ENCODE measurements around the gene CACNA2D1. TPM values are rescaled to one million over a fixed set of nuclear protein-coding genes. Genes with fewer than 3 reads are reported as not detected.

The CACNA2D1 gene
- total RNA-seq, 1 experiment from 2014 or later: 36.2 TPM

- Histone ChIP-seq H3K23ac (ENCODE audit: insufficient read length, low read depth, low read length) (no peak overlapping the region), H3K9me3 (ENCODE audit: control insufficient read depth, low read depth, low read length) (no peaks in the 10 kb centered on the region), H2BK5ac (ENCODE audit: insufficient read length, low read length) (no peak overlapping the region), H2BK12ac (ENCODE audit: insufficient read length, low read depth, low read length) (no peak overlapping the region), H2AK5ac (ENCODE audit: insufficient read length, low read length) (no peak overlapping the region), H2BK120ac (ENCODE audit: low read depth, low read length, poor library complexity, severe bottlenecking) (no peak overlapping the region), H4K8ac (replicated peaks; ENCODE audit: insufficient read length, low read depth, low read length) (no peak overlapping the region), H3K79me2 (ENCODE audit: insufficient read depth, low read length) (no peaks in the 10 kb centered on the region), H3K9ac (ENCODE audit: extremely low read depth, insufficient read length, low read length) (no peak overlapping the region), H2BK15ac (ENCODE audit: low read depth, low read length) (no peak overlapping the region), H3T11ph (ENCODE audit: low read length) (no peak overlapping the region), H3K4me1 (ENCODE audit: insufficient read depth, low read length) (no peaks in the 10 kb centered on the region), H3K4ac (ENCODE audit: low read depth, low read length) (no peak overlapping the region), H3K23me2 (ENCODE audit: insufficient read length, low read depth, low read length, poor library complexity, severe bottlenecking) (no peaks in the 10 kb centered on the region), H3K27ac (ENCODE audit: insufficient read length, low read depth, low read length) (no peak overlapping the region), H2BK20ac (ENCODE audit: low read depth, low read length, poor library complexity, severe bottlenecking) (no peak overlapping the region), H4K91ac (ENCODE audit: insufficient read length, low read depth, low read length) (no peak overlapping the region), H3K14ac (ENCODE audit: insufficient read depth, low read length) (no peak overlapping the region), H3K79me1 (ENCODE audit: insufficient read depth, low read depth, low read length, poor library complexity, severe bottlenecking) (no peaks in the 10 kb centered on the region), H3K4me2 (ENCODE audit: insufficient read depth, insufficient read length, low read length) (no peak overlapping the region), H4K5ac (ENCODE audit: insufficient read length, low read depth, low read length) (no peak overlapping the region), H3K27me3 (ENCODE audit: insufficient read depth, low read length) (no peaks in the 10 kb centered on the region; the same call in 1 of the 2 replicates), H2AFZ (ENCODE audit: low read length) (no peak overlapping the region), H3K18ac (ENCODE audit: insufficient read length, low read depth, low read length) (no peak overlapping the region), H4K20me1 (ENCODE audit: control insufficient read depth, insufficient read depth, insufficient read length) (no peaks in the 10 kb centered on the region), H3K56ac (ENCODE audit: insufficient read length, low read depth, low read length) (no peak overlapping the region)
- Mint-ChIP-seq H3K9me3 (no peaks in the 10 kb centered on the region), H3K4me1 (peaks cover 6 to 28% of the 10 kb centered on the region in 2 experiments), H3K36me3 (ENCODE audit: insufficient read depth in 1 of 3, low read depth in 3 of 3) (no peaks in the 10 kb centered on the region), H3K4me3 (no peak overlapping the region), H3K27me3 (ENCODE audit: low read depth) (peaks cover 7% of the 10 kb centered on the region), H3K27ac (no peak overlapping the region)
- no peak for DNase-seq
- no CpG with 5 or more reads among the region's 2 CpGs for WGBS (ENCODE audit: extremely low coverage, insufficient read length, low lambda C conversion rate)
- TF ChIP-seq CTCF (conservative IDR thresholded peaks at IDR 0.05): no peak
These were observed 289.8 kb downstream of the CACNA2D1 start for GRCh38 chr7:82153776-82154175.
